OCI-LY7 (cell line): ENCODE data around the gene KCNJ9. TPM values are rescaled to one million over a fixed set of nuclear protein-coding genes. Genes with fewer than 3 reads are reported as not detected.

Source experiments
- BruUV-seq: library from RNA; stranded (reverse); fragments of 400-500 nt; replicated peaks from 2 replicates; lab custom pipeline; 2021; lab: Mats Ljungman, UMichigan
- CTCF ChIA-PET: fragments of 300-600 bp; sonication (Branson Sonifier 250); formaldehyde crosslinking; loops from one replicate; lab custom pipeline; 2022; ENCODE audit warnings: antibody characterized with exemption; ENCODE audit not compliant: unreplicated experiment; lab: Charles Lee
- POLR2A ChIA-PET: fragments of 300-600 bp; sonication (Branson Sonifier 250); formaldehyde crosslinking; loops from one replicate; lab custom pipeline; 2022; ENCODE audit warnings: antibody characterized with exemption; lab: Charles Lee
- DNase-seq: peaks from one replicate; pipeline ENCODE4 v3.0.0-alpha.2; 2015; ENCODE audit warnings: low spot score
- H2AFZ ChIP-seq: fragments of 200-600 bp; sonication (generic), shearing (Covaris generic); 2 replicates; pipeline ENCODE4 v1.6.1; 2014; ENCODE audit warnings: mild to moderate bottlenecking, antibody characterized with exemption, low read length, moderate library complexity
- H3K27ac ChIP-seq: fragments of 200-600 bp; sonication (generic); 2 replicates; pipeline ENCODE4 v1.5.1; 2014; ENCODE audit warnings: mixed run types, low read depth, mild to moderate bottlenecking, moderate library complexity, low read length, inconsistent platforms; ENCODE audit not compliant: poor library complexity, severe bottlenecking
- H3K36me3 ChIP-seq: fragments of 200-600 bp; sonication (generic); 2 replicates; pipeline ENCODE4 v1.6.1; 2014; ENCODE audit warnings: mild to moderate bottlenecking, antibody characterized with exemption, low read length, moderate library complexity, mixed read lengths; ENCODE audit not compliant: insufficient read depth
- H3K4me1 ChIP-seq: fragments of 200-600 bp; sonication (generic); 2 replicates; pipeline ENCODE4 v1.5.1; 2014; ENCODE audit warnings: mild to moderate bottlenecking, low read length; ENCODE audit not compliant: insufficient read depth, poor library complexity, severe bottlenecking
- H3K4me2 ChIP-seq: fragments of 200-600 bp; sonication (generic); 2 replicates; pipeline ENCODE4 v1.6.1; 2014; ENCODE audit warnings: mild to moderate bottlenecking, low read length
- H3K4me3 ChIP-seq: fragments of 200-600 bp; sonication (generic); 2 replicates; pipeline ENCODE4 v1.5.1; 2014; ENCODE audit warnings: mild to moderate bottlenecking, low read depth, low read length; ENCODE audit not compliant: poor library complexity, severe bottlenecking
- H3K79me2 ChIP-seq: fragments of 200-600 bp; sonication (generic); 2 replicates; pipeline ENCODE4 v1.6.1; 2016; ENCODE audit warnings: low read depth, mild to moderate bottlenecking, low read length, moderate library complexity, mixed read lengths; ENCODE audit not compliant: insufficient read depth
- H3K9me2 ChIP-seq: fragments of 200-600 bp; sonication (generic); 2 replicates; pipeline ENCODE4 v1.6.1; 2016; ENCODE audit warnings: mild to moderate bottlenecking, low read length, mixed read lengths; ENCODE audit not compliant: insufficient read depth
- H3K9me3 ChIP-seq: fragments of 200-600 bp; sonication (generic); 2 replicates; pipeline ENCODE4 v1.6.1; 2014; ENCODE audit warnings: mild to moderate bottlenecking, mixed run types, low read length, mixed read lengths
- H4K20me1 ChIP-seq: fragments of 200-600 bp; sonication (generic); 2 replicates; pipeline ENCODE4 v1.6.1; 2014; ENCODE audit warnings: mild to moderate bottlenecking, antibody characterized with exemption, low read length, moderate library complexity, mixed read lengths; ENCODE audit not compliant: insufficient read depth
- CTCF ChIP-seq: fragments of 200-600 bp; sonication (generic); conservative IDR thresholded peaks from 2 replicates; pipeline ENCODE4 v1.5.1; 2014; ENCODE audit warnings: mild to moderate bottlenecking, antibody characterized with exemption, low read length, moderate library complexity, mixed read lengths
- EZH2phosphoT487 ChIP-seq: fragments of 200-600 bp; sonication (generic); IDR thresholded peaks from 2 replicates; pipeline ENCODE4 v1.6.1; 2018; ENCODE audit warnings: low read depth, borderline replicate concordance, mild to moderate bottlenecking, mixed run types, antibody characterized with exemption, low read length, moderate library complexity, mixed read lengths
- intact Hi-C: fragments of 100-400 bp; cut with micrococcal nuclease; formaldehyde crosslinking; loops from one replicate; pipeline ENCODE4 v1.10.0; 2022; ENCODE audit not compliant: unreplicated experiment
- total RNA-seq, 2 experiments: library from RNA; depleted of rRNA in 1 of 2; stranded (reverse); fragments of >200 nt in 1 of 2; shearing (Covaris generic) in 1 of 2; gene quantifications; 2 replicates each; pipeline ENCODE4 v1.2.3, GENCODE V29; 2014 to 2022

Gene KCNJ9
- total RNA-seq, 2 experiments from 2014 or later, result not detected

GRCh38 chr1:160130486-160130885, 49.1 kb downstream of the KCNJ9 start:
- no peak for DNase-seq
- intact Hi-C loops, result no loop called here
- Histone ChIP-seq H3K4me1 (no peaks in the 10 kb centered on the region), H2AFZ (no peak overlapping the region), H3K27ac (no peak overlapping the region), H4K20me1 (no peaks in the 10 kb centered on the region), H3K36me3 (no peaks in the 10 kb centered on the region), H3K4me2 (no peak overlapping the region), H3K9me3 (no peaks in the 10 kb centered on the region), H3K4me3 (no peak overlapping the region), H3K9me2 (no peaks in the 10 kb centered on the region), H3K79me2 (no peaks in the 10 kb centered on the region)
- POLR2A ChIA-PET, result no interaction called here
- no peak for TF ChIP-seq EZH2phosphoT487
- no TSS peak for BruUV-seq
- CTCF ChIA-PET, result no interaction called here

GRCh38 chr1:160130939-160131338, 49.6 kb downstream of the KCNJ9 start:
- TF ChIP-seq CTCF (no peak), EZH2phosphoT487 (no peak)
- intact Hi-C loops, result no loop called here
- ChIA-PET POLR2A (interaction anchor here (0.7 kb wide), 1 partner anchor 69 kb away, joined by 3 read pairs; no protein-coding TSS in a partner anchor), CTCF (no interaction called here)
- no peaks in the 10 kb centered on the region for H3K4me1 ChIP-seq
- no peaks in the 10 kb centered on the region for H3K79me2 ChIP-seq
- no peak overlapping the region for H3K4me3 ChIP-seq
- DNase-seq, result no peak
- no TSS peak for BruUV-seq
- no peak overlapping the region for H3K27ac ChIP-seq
- no peak overlapping the region for H3K4me2 ChIP-seq
- no peaks in the 10 kb centered on the region for H4K20me1 ChIP-seq
- H3K9me3 ChIP-seq, result no peaks in the 10 kb centered on the region
- H3K36me3 ChIP-seq, result no peaks in the 10 kb centered on the region
- no peaks in the 10 kb centered on the region for H3K9me2 ChIP-seq
- no peak overlapping the region for H2AFZ ChIP-seq

- ChIA-PET CTCF (interaction anchor here (0.6 to 1.0 kb wide), 2 partner anchors 23 to 1001 kb away, joined by 3 read pairs; no protein-coding TSS in a partner anchor), POLR2A (interaction anchor here (0.7 kb wide), 2 partner anchors 68 to 1123 kb away, joined by 3 read pairs; no protein-coding TSS in a partner anchor)
- Histone ChIP-seq H3K9me2 (no peaks in the 10 kb centered on the region), H3K4me2 (no peak overlapping the region), H3K79me2 (no peaks in the 10 kb centered on the region), H3K4me1 (no peaks in the 10 kb centered on the region), H3K36me3 (no peaks in the 10 kb centered on the region), H3K27ac (no peak overlapping the region), H4K20me1 (no peaks in the 10 kb centered on the region), H3K4me3 (no peak overlapping the region), H3K9me3 (no peaks in the 10 kb centered on the region), H2AFZ (no peak overlapping the region)
- BruUV-seq, result no TSS peak
- TF ChIP-seq EZH2phosphoT487, result no peak
- no peak for TF ChIP-seq CTCF
- intact Hi-C loops, result no loop called here
- no peak for DNase-seq
Observed at GRCh38 chr1:160131803-160132565, 50.6 kb downstream of the KCNJ9 start.
